H9 (cell line): ENCODE results near the gene PRRC2B. TPM values are rescaled to one million over a fixed set of nuclear protein-coding genes. Genes with fewer than 3 reads are reported as not detected.

Experiments
- DNase-seq: peaks from one replicate; pipeline ENCODE4 v3.0.0-alpha.2; 2017
- H2AFZ ChIP-seq: one replicate; pipeline ENCODE4 v1.6.1; 2013; ENCODE audit warnings: mild to moderate bottlenecking, low read length, control low read depth, moderate library complexity
- H2AK5ac ChIP-seq: 2 replicates; pipeline ENCODE4 v1.6.1; 2013; ENCODE audit warnings: low read length, control low read depth, mixed read lengths; ENCODE audit not compliant: insufficient read length
- H2BK120ac ChIP-seq: one replicate; pipeline ENCODE4 v1.6.1; 2013; ENCODE audit warnings: low read depth, mild to moderate bottlenecking, low read length, control low read depth, inconsistent platforms; ENCODE audit not compliant: poor library complexity, severe bottlenecking
- H2BK12ac ChIP-seq: 2 replicates; pipeline ENCODE4 v1.6.1; 2013; ENCODE audit warnings: low read length, control low read depth, mixed read lengths, low read depth; ENCODE audit not compliant: insufficient read length
- H2BK15ac ChIP-seq: 2 replicates; pipeline ENCODE4 v1.6.1; 2013; ENCODE audit warnings: low read depth, low read length, control low read depth
- H2BK20ac ChIP-seq: one replicate; pipeline ENCODE4 v1.6.1; 2013; ENCODE audit warnings: low read depth, mild to moderate bottlenecking, low read length, control low read depth, inconsistent platforms; ENCODE audit not compliant: poor library complexity, severe bottlenecking
- H2BK5ac ChIP-seq: 2 replicates; pipeline ENCODE4 v1.6.1; 2013; ENCODE audit warnings: low read length, control low read depth, mixed read lengths; ENCODE audit not compliant: insufficient read length
- H3K14ac ChIP-seq: 2 replicates; pipeline ENCODE4 v1.6.1; 2013; ENCODE audit warnings: low read length, control low read depth; ENCODE audit not compliant: insufficient read depth
- H3K18ac ChIP-seq: 2 replicates; pipeline ENCODE4 v1.6.1; 2013; ENCODE audit warnings: low read depth, mild to moderate bottlenecking, mixed read lengths, low read length, control low read depth; ENCODE audit not compliant: insufficient read length
- H3K23ac ChIP-seq: 2 replicates; pipeline ENCODE4 v1.6.1; 2013; ENCODE audit warnings: low read length, control low read depth, mixed read lengths, low read depth; ENCODE audit not compliant: insufficient read length
- H3K23me2 ChIP-seq: 2 replicates; pipeline ENCODE4 v1.6.1; 2013; ENCODE audit warnings: low read depth, mild to moderate bottlenecking, mixed read lengths, low read length, control low read depth; ENCODE audit not compliant: insufficient read length, poor library complexity, severe bottlenecking
- H3K27ac ChIP-seq: 2 replicates; pipeline ENCODE4 v1.5.1; 2013; ENCODE audit warnings: low read length, control low read depth, mixed read lengths, low read depth; ENCODE audit not compliant: insufficient read length
- H3K27me3 ChIP-seq: 2 replicates; pipeline ENCODE4 v1.6.1; 2013; ENCODE audit warnings: low read length, control low read depth, inconsistent platforms; ENCODE audit not compliant: insufficient read depth
- H3K4ac ChIP-seq: 2 replicates; pipeline ENCODE4 v1.6.1; 2013; ENCODE audit warnings: low read depth, mild to moderate bottlenecking, control low read depth, inconsistent platforms, low read length, moderate library complexity
- H3K4me1 ChIP-seq: 2 replicates; pipeline ENCODE4 v1.6.1; 2013; ENCODE audit warnings: low read length, control low read depth, inconsistent platforms; ENCODE audit not compliant: insufficient read depth
- H3K4me2 ChIP-seq: 2 replicates; pipeline ENCODE4 v1.6.1; 2013; ENCODE audit warnings: low read length, control low read depth, mixed read lengths; ENCODE audit not compliant: insufficient read length, insufficient read depth
- H3K56ac ChIP-seq: 2 replicates; pipeline ENCODE4 v1.6.1; 2013; ENCODE audit warnings: low read depth, mild to moderate bottlenecking, mixed read lengths, low read length, control low read depth; ENCODE audit not compliant: insufficient read length
- H3K79me1 ChIP-seq: 2 replicates; pipeline ENCODE4 v1.6.1; 2013; ENCODE audit warnings: low read depth, mild to moderate bottlenecking, moderate library complexity, low read length, control low read depth, inconsistent platforms; ENCODE audit not compliant: insufficient read depth, poor library complexity, severe bottlenecking
- H3K79me2 ChIP-seq: 2 replicates; pipeline ENCODE4 v1.6.1; 2013; ENCODE audit warnings: low read length, control low read depth, inconsistent platforms; ENCODE audit not compliant: insufficient read depth
- H3K9ac ChIP-seq: 2 replicates; pipeline ENCODE4 v1.6.1; 2013; ENCODE audit warnings: low read length, control low read depth, mixed read lengths; ENCODE audit not compliant: insufficient read length; ENCODE audit errors: extremely low read depth
- H3K9me3 ChIP-seq: one replicate; pipeline ENCODE4 v1.6.1; 2013; ENCODE audit warnings: low read depth, low read length, inconsistent platforms; ENCODE audit not compliant: control insufficient read depth
- H3T11ph ChIP-seq: one replicate; pipeline ENCODE4 v1.6.1; 2013; ENCODE audit warnings: mild to moderate bottlenecking, low read length, control low read depth, inconsistent platforms
- H4K20me1 ChIP-seq: one replicate; pipeline ENCODE4 v1.6.1; 2013; ENCODE audit not compliant: control insufficient read depth, insufficient read length, insufficient read depth
- H4K5ac ChIP-seq: 2 replicates; pipeline ENCODE4 v1.6.1; 2013; ENCODE audit warnings: low read depth, mild to moderate bottlenecking, mixed read lengths, low read length, control low read depth; ENCODE audit not compliant: insufficient read length
- H4K8ac ChIP-seq: replicated peaks from 2 replicates; pipeline ENCODE4 v1.6.1; 2013; ENCODE audit warnings: low read length, control low read depth, mixed read lengths, low read depth; ENCODE audit not compliant: insufficient read length
- H4K91ac ChIP-seq: 2 replicates; pipeline ENCODE4 v1.6.1; 2013; ENCODE audit warnings: low read depth, mild to moderate bottlenecking, moderate library complexity, mixed read lengths, low read length, control low read depth; ENCODE audit not compliant: insufficient read length
- H3K27ac Mint-ChIP-seq, 3 experiments: 2 replicates in 2 of 3; 3 replicates in 1 of 3; pipeline ENCODE4 v1.8.0; 2020 to 2021; ENCODE audit warnings: mixed read lengths in 3 of 3, mild to moderate bottlenecking in 1 of 3, moderate library complexity in 1 of 3
- H3K27me3 Mint-ChIP-seq: 2 replicates; pipeline ENCODE4 v1.8.0; 2021; ENCODE audit warnings: low read depth, mild to moderate bottlenecking, moderate library complexity, mixed read lengths
- H3K36me3 Mint-ChIP-seq, 3 experiments: 2 replicates in 2 of 3; 3 replicates in 1 of 3; pipeline ENCODE4 v1.8.0; 2020 to 2021; ENCODE audit warnings: low read depth in 3 of 3, mixed read lengths in 3 of 3; ENCODE audit not compliant: insufficient read depth in 1 of 3
- H3K4me1 Mint-ChIP-seq, 2 experiments: 2 replicates each; pipeline ENCODE4 v1.8.0; 2020; ENCODE audit warnings: mixed read lengths in 2 of 2
- H3K4me3 Mint-ChIP-seq, 2 experiments: 2 replicates in 1 of 2; 3 replicates in 1 of 2; pipeline ENCODE4 v1.8.0; 2020 to 2021; ENCODE audit warnings: mild to moderate bottlenecking in 2 of 2, mixed read lengths in 2 of 2, moderate library complexity in 1 of 2
- H3K9me3 Mint-ChIP-seq, 2 experiments: 2 replicates in 1 of 2; 3 replicates in 1 of 2; pipeline ENCODE4 v1.8.0; 2020; ENCODE audit warnings: mild to moderate bottlenecking in 2 of 2, mixed read lengths in 2 of 2, moderate library complexity in 1 of 2
- CTCF ChIP-seq: fragments of 200-600 bp; sonication (generic); conservative IDR thresholded peaks from 3 replicates; pipeline ENCODE4 v1.8.0; 2021; ENCODE audit warnings: antibody characterized with exemption, mild to moderate bottlenecking
- WGBS: extraction: QIAGEN DNeasy Blood & Tissue Kit; methylation state at CpG from one replicate; pipeline ENCODE4 v1.1.7; 2013; ENCODE audit warnings: missing lambda C conversion rate, low lambda C conversion rate, mixed read lengths; ENCODE audit not compliant: insufficient read length; ENCODE audit errors: extremely low coverage; 5-methylcytosine and 5-hydroxymethylcytosine counted together
- total RNA-seq: library from RNA; stranded (reverse); gene quantifications from 2 replicates; pipeline ENCODE4 v1.2.1, GENCODE V29; 2021

Gene PRRC2B
- total RNA-seq, 1 experiment from 2014 or later, result 251 TPM

- no peak overlapping the region for H3K27ac ChIP-seq
- H2AFZ ChIP-seq, result no peak overlapping the region
- no peak overlapping the region for H2BK15ac ChIP-seq
- no peak for DNase-seq
- H2AK5ac ChIP-seq, result no peak overlapping the region
- H3T11ph ChIP-seq, result no peak overlapping the region
- no CpG with 5 or more reads among the region's 10 CpGs for WGBS
- H3K4me2 ChIP-seq, result no peak overlapping the region
- no peak overlapping the region for H3K14ac ChIP-seq
- H3K9ac ChIP-seq, result no peak overlapping the region
- no peaks in the 10 kb centered on the region for H3K23me2 ChIP-seq
- H2BK5ac ChIP-seq, result no peak overlapping the region
- Mint-ChIP-seq H3K27ac (peak overlapping the region in 2 of 3 experiments; percentile 92 to 93; a peak in 5 of 7 replicates), H3K4me3 (no peak overlapping the region), H3K4me1 (peaks cover 55 to 57% of the 10 kb centered on the region in 2 experiments), H3K27me3 (no peaks in the 10 kb centered on the region), H3K9me3 (no peaks in the 10 kb centered on the region), H3K36me3 (peaks cover 24 to 58% (median 57%) of the 10 kb centered on the region in 3 experiments)
- H3K27me3 ChIP-seq, result no peaks in the 10 kb centered on the region
- peaks cover 3% of the 10 kb centered on the region for H3K79me1 ChIP-seq
- H3K9me3 ChIP-seq, result no peaks in the 10 kb centered on the region
- H3K4ac ChIP-seq, result no peak overlapping the region
- H3K56ac ChIP-seq, result no peak overlapping the region
- H3K23ac ChIP-seq, result no peak overlapping the region
- TF ChIP-seq CTCF, result no peak
- no peak overlapping the region for H2BK120ac ChIP-seq
- peaks cover 2% of the 10 kb centered on the region for H4K20me1 ChIP-seq
- H2BK12ac ChIP-seq, result no peak overlapping the region
- peaks cover 65% of the 10 kb centered on the region for H3K79me2 ChIP-seq
- no peak overlapping the region for H3K18ac ChIP-seq
- H3K4me1 ChIP-seq, result peaks cover 5% of the 10 kb centered on the region; the same call in 1 of the 2 replicates
- no peak overlapping the region for H2BK20ac ChIP-seq
- no peak overlapping the region for H4K8ac ChIP-seq
- no peak overlapping the region for H4K5ac ChIP-seq
- no peak overlapping the region for H4K91ac ChIP-seq
Measured at GRCh38 chr9:131429121-131430012, 35.5 kb downstream of the PRRC2B start.
